Activated naive CD4-positive, alpha-beta T cell treated with anti-CD3 and anti-CD28 coated beads, Interleukin-2, amount 50 U/mL, for 24 hours (primary cell): ENCODE results near the gene DNAJC18.
"Not testable (repeated sequence)": the region's sequence is repeated elsewhere in the genome, so short reads cannot be mapped to it uniquely, and the experiment has no call there.

Experiments
- H3K27ac Mint-ChIP-seq: one replicate; pipeline ENCODE4 v1.8.0; 2021; ENCODE audit warnings: mild to moderate bottlenecking, mixed read lengths
- H3K27me3 Mint-ChIP-seq: one replicate; pipeline ENCODE4 v1.8.0; 2021; ENCODE audit warnings: mixed read lengths
- H3K36me3 Mint-ChIP-seq: one replicate; pipeline ENCODE4 v1.8.0; 2021; ENCODE audit warnings: mixed read lengths
- H3K4me1 Mint-ChIP-seq: one replicate; pipeline ENCODE4 v1.8.0; 2021; ENCODE audit warnings: mixed read lengths
- H3K4me3 Mint-ChIP-seq: one replicate; pipeline ENCODE4 v1.8.0; 2021; ENCODE audit warnings: mild to moderate bottlenecking, mixed read lengths
- H3K9me3 Mint-ChIP-seq: one replicate; pipeline ENCODE4 v1.8.0; 2021; ENCODE audit warnings: mixed read lengths

The DNAJC18 gene

GRCh38 chr5:139391570-139392323 is 47.6 kb downstream of the DNAJC18 start:
- H3K36me3 Mint-ChIP-seq, result no peaks in the 10 kb centered on the region
- H3K9me3 Mint-ChIP-seq, result no peaks in the 10 kb centered on the region
- H3K27ac Mint-ChIP-seq, result peak overlapping the region; percentile 55
- peak overlapping the region; percentile 79 for H3K4me3 Mint-ChIP-seq
- no peaks in the 10 kb centered on the region for H3K27me3 Mint-ChIP-seq
- H3K4me1 Mint-ChIP-seq, result peaks cover 37% of the 10 kb centered on the region

DNA sequence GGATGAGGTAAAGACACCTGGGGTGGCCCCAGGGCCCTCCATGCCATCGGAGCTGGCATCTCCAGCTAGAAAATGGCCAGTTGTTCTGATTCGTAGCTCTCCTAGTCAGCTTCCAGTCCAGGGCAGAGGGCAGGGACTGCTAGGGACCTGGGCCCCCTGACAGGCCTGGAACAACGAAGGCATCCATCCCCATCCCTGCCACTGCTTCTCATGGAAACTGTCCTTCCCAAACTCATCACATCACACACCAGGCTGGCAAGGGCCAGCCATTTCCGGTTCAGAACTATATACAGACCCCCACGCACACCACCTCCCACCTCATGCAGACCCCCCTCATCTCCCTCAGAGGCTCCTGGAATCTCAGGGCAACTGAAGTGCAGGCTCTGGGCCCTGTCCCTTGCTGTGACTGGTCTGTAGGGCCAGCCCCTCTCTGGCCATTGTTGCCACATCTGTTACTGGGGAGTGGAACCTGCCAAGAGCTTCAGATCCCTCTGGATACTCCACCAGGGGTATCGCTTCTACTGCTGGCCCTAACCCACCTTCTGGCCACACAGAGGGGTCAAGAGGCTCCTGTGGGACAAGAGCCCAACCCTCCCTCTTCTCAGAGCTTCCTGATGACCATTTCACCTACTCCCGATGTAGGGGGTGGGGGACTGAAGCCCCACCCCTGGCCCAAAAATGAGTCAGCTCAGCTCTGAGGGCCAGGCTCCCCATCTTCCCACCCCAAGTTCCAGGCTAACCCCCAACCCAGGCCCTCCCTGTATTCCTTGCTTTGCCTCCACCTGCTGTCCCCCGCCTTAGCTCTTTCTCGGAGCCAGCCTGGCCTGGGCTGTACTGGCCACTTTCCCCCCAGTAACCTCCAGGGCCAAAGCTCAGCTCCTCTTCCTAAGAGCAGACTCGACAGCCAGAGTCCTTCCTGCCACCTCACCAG is 48.4 kb downstream of the DNAJC18 start:
- Mint-ChIP-seq H3K4me1 (peaks cover 43% of the 10 kb centered on the region), H3K36me3 (no peaks in the 10 kb centered on the region), H3K27ac (no peak overlapping the region), H3K9me3 (no peaks in the 10 kb centered on the region), H3K27me3 (no peaks in the 10 kb centered on the region), H3K4me3 (peak overlapping the region; percentile 79)

GRCh38 chr5:139389701-139390638 is 49.4 kb downstream of the DNAJC18 start, which contains the start of gene MZB1:
MZB1 (minus strand) TSS chr5:139389913; CDS start chr5:139389856, 57 bp downstream.
- H3K4me3 Mint-ChIP-seq, result no peak within 1 kb of the TSS
- no peaks in the 10 kb centered on the region for H3K27me3 Mint-ChIP-seq
- H3K27ac Mint-ChIP-seq, result no peak within 1 kb of the TSS
- peaks cover 52% of the 10 kb centered on the region for H3K4me1 Mint-ChIP-seq
- no peaks in the 10 kb centered on the region for H3K9me3 Mint-ChIP-seq
- H3K36me3 Mint-ChIP-seq, result no peaks in the 10 kb centered on the region

GRCh38 chr5:139388198-139388821 is 51.0 kb downstream of the DNAJC18 start:
- Mint-ChIP-seq H3K9me3 (no peaks in the 10 kb centered on the region), H3K4me1 (peaks cover 62% of the 10 kb centered on the region), H3K27me3 (no peaks in the 10 kb centered on the region), H3K4me3 (no peak overlapping the region), H3K36me3 (no peaks in the 10 kb centered on the region), H3K27ac (no peak overlapping the region)

DNA sequence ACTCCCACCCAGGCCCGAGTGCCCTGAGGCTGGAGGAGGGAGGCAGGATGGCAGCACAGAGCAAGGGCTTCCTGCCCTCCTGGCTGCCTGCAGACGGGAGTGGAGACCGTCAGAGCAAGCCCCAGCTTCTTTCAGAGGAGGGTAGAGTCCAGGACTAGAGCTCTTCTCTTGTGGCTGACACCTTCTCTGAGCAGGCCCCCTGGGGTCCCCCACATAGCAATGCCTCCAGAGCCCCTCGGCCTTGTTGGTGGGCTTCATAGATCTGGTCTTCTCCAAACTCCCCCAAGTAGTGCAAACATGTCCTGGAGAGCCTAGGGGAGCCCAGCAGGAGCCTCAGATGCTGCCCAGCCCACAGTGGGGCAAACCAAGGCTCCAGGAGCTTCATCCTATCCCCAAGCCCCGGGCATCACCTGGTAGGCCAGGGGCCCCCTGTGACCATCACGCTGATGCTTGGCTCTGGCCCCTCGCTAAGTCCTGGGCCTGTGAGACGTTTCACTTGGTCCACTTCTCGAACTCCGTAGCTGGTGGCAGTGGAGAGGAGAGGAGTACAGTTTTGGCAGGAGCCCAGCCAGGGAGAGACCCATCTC is 51.6 kb downstream of the DNAJC18 start:
- Mint-ChIP-seq H3K9me3 (no peaks in the 10 kb centered on the region), H3K4me1 (peaks cover 56% of the 10 kb centered on the region), H3K4me3 (no peak overlapping the region), H3K36me3 (no peaks in the 10 kb centered on the region), H3K27me3 (no peaks in the 10 kb centered on the region), H3K27ac (peak overlapping the region; percentile 35)

DNA sequence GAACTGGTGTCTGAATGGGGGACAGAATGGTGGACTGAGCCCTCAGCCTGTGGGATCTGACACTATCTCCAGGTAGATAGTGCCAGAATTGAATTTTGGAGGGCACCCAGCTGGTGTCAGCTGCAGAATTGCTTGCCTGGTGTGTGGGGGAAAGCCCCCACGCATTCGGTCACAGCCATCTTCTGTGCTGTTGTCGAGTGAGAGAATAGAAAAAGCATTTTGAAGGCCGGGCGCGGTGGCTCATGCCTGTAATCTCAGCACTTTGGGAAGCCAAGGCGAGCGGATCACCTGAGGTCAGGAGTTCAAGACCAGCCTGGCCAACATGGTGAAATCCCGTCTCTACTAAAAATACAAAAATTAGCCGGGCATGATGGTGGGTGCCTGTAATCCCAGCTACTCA is 52.4 kb downstream of the DNAJC18 start:
- peaks cover 55% of the 10 kb centered on the region for H3K4me1 Mint-ChIP-seq
- H3K36me3 Mint-ChIP-seq, H3K27ac Mint-ChIP-seq, H3K9me3 Mint-ChIP-seq, H3K4me3 Mint-ChIP-seq, H3K27me3 Mint-ChIP-seq: not testable (repeated sequence)

DNA sequence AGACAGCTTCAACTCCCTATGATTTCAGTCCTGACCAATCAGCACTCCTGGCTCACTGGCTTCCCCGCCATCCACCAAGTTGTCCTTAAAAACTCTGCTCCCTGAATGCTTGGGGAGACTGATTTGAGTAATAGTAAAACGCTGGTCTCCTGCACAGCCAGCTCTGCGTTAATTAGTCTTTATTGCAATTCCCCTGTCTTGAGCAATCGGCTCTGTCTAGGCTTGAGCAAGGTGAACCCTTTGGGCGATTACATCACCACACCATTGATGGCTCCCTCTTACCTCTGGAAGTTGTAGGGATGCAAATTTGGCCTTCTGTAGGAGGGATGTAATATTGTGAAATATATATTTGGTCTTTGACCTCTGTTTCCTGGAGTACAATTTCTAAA is 53.3 kb downstream of the DNAJC18 start:
- Mint-ChIP-seq H3K27me3 (no peaks in the 10 kb centered on the region), H3K27ac (no peak overlapping the region), H3K36me3 (no peaks in the 10 kb centered on the region), H3K9me3 (no peaks in the 10 kb centered on the region), H3K4me1 (peaks cover 47% of the 10 kb centered on the region), H3K4me3 (peak overlapping the region; percentile 3)

GRCh38 chr5:139385061-139386049 is 54.0 kb downstream of the DNAJC18 start:
- H3K4me3 Mint-ChIP-seq, result peak overlapping the region; percentile 85
- H3K36me3 Mint-ChIP-seq, result no peaks in the 10 kb centered on the region
- H3K4me1 Mint-ChIP-seq, result peaks cover 41% of the 10 kb centered on the region
- H3K27me3 Mint-ChIP-seq, result no peaks in the 10 kb centered on the region
- H3K9me3 Mint-ChIP-seq, result no peaks in the 10 kb centered on the region
- H3K27ac Mint-ChIP-seq, result peak overlapping the region; percentile 35

- Mint-ChIP-seq H3K4me1 (peaks cover 34% of the 10 kb centered on the region), H3K36me3 (no peaks in the 10 kb centered on the region), H3K9me3 (no peaks in the 10 kb centered on the region), H3K27ac (peak overlapping the region; percentile 35), H3K4me3 (peak overlapping the region; percentile 85), H3K27me3 (no peaks in the 10 kb centered on the region)
These were observed 54.7 kb downstream of the DNAJC18 start for GRCh38 chr5:139384591-139385051.

DNA sequence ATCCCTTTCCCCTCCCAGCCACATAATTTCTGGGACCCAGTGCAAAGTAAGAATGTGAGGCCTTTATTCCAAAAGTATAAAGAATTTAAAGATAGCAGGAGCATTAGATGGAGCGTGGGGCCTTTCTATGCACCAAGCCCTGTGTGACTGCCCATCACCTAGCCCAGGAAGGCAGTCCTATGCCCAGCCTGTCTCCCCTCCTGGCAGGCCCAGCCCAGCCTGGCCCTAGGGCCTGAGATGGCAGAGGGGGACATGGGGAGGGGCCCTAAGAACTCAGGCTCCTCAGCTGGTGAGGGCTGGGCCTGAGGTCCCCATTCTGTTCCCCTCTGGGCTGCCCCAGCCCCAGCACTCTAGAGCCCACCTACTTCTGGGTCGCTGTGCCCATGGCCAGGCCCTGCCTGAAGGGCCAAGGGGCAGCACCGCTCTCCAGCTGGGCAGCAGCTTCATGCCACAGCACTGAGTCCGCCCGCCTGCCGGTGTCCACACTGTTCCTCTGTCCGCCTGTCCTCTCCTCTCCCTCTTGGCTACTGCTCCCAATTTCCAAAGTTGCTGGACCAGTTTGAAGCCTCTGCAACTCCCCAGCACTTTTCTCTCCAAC is 55.2 kb downstream of the DNAJC18 start:
- Mint-ChIP-seq H3K9me3 (no peaks in the 10 kb centered on the region), H3K27ac (no peak overlapping the region), H3K36me3 (no peaks in the 10 kb centered on the region), H3K4me1 (peaks cover 29% of the 10 kb centered on the region), H3K4me3 (no peak overlapping the region), H3K27me3 (no peaks in the 10 kb centered on the region)

GRCh38 chr5:139383275-139383992 is 55.9 kb downstream of the DNAJC18 start, which contains the start of gene SLC23A1:
SLC23A1 (minus strand) TSS chr5:139383297; CDS start chr5:139383253, 44 bp downstream.
- Mint-ChIP-seq H3K27me3 (no peaks in the 10 kb centered on the region), H3K36me3 (no peaks in the 10 kb centered on the region), H3K4me3 (no peak within 1 kb of the TSS), H3K4me1 (peaks cover 28% of the 10 kb centered on the region), H3K27ac (no peak within 1 kb of the TSS), H3K9me3 (no peaks in the 10 kb centered on the region)

- Mint-ChIP-seq H3K4me3 (no peak overlapping the region), H3K27me3 (no peaks in the 10 kb centered on the region), H3K27ac (no peak overlapping the region), H3K4me1 (peaks cover 28% of the 10 kb centered on the region), H3K9me3 (no peaks in the 10 kb centered on the region), H3K36me3 (no peaks in the 10 kb centered on the region)
These were observed 56.5 kb downstream of the DNAJC18 start for GRCh38 chr5:139382807-139383206.
